Activated CD8-positive, alpha-beta memory T cell treated with anti-CD3 and anti-CD28 coated beads for 4 hours (primary cell): ENCODE measurements around the gene RADIL.

ENCODE experiments used
- DNase-seq, 2 donors: peaks; one replicate each; pipeline ENCODE4 v3.0.0-alpha.2; 2020; ENCODE audit warnings: low read depth in 2 of 2

The RADIL gene

GRCh38 chr7:4882169-4883032 lies 1.1 kb downstream of the RADIL start:
- no peak for DNase-seq

- no peak for DNase-seq
Observed at GRCh38 chr7:4880218-4880617, 3.3 kb downstream of the RADIL start.

GRCh38 chr7:4879396-4880081 lies 4.0 kb downstream of the RADIL start:
- DNase-seq: no peak

GRCh38 chr7:4878336-4879335 lies 4.9 kb downstream of the RADIL start:
- DNase-seq: no peak

GRCh38 chr7:4876586-4876985 lies 6.9 kb downstream of the RADIL start:
- DNase-seq: no peak

GRCh38 chr7:4875391-4875790 lies 8.1 kb downstream of the RADIL start:
- no peak for DNase-seq

GRCh38 chr7:4873071-4873944 lies 10.2 kb downstream of the RADIL start:
- no peak for DNase-seq

GRCh38 chr7:4871930-4872675 lies 11.4 kb downstream of the RADIL start:
- no peak for DNase-seq

GRCh38 chr7:4871056-4871680 lies 12.3 kb downstream of the RADIL start:
- no peak for DNase-seq

- no peak for DNase-seq
Observed at GRCh38 chr7:4868493-4868892, 15.0 kb downstream of the RADIL start.

GRCh38 chr7:4866528-4867496 lies 16.7 kb downstream of the RADIL start:
- DNase-seq: no peak

- no peak for DNase-seq
Observed at GRCh38 chr7:4862156-4862555, 21.4 kb downstream of the RADIL start.

- no peak for DNase-seq
Observed at GRCh38 chr7:4861673-4862072, 21.8 kb downstream of the RADIL start, which contains the start of gene PAPOLB. Gene PAPOLB, minus strand, starts transcription at chr7:4862030. Its CDS starts 220 bp downstream, at chr7:4861810.

GRCh38 chr7:4861227-4861626 lies 22.3 kb downstream of the RADIL start:
- no peak for DNase-seq

GRCh38 chr7:4857189-4857588 lies 26.3 kb downstream of the RADIL start:
- no peak for DNase-seq

GRCh38 chr7:4856336-4857057 lies 27.0 kb downstream of the RADIL start:
- no peak for DNase-seq

GRCh38 chr7:4854916-4855315 lies 28.6 kb downstream of the RADIL start:
- no peak for DNase-seq
